ENCODE results near the gene EHBP1L1.

The EHBP1L1 gene

DNA sequence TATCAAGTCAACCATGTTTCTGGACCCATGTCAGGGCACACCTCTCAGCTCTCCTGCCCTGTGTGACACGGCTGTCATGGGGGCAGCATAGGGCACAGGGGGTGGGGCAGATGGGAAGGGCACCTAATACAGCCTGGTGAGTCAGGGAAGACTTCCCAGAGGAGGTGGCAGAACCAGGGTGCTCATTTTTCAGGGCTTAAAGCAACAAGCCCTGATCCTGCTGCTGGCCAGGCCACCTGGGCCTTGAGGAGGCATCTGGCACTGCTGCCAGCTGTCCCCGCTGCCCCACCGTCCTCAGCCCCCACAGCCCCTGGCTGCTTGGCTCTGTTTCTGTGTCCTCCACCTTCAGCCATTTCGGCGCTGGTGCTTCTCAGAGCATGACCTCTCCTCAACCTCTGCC, 33.8 kb downstream of the EHBP1L1 start:
- TF ChIP-seq ZC3H10 (CRISPR knock-in tag; IDR thresholded peaks at IDR 0.05) (no peak), ISL1 (CRISPR knock-in tag; IDR thresholded peaks at IDR 0.05) (no peak), ZNF8 (CRISPR knock-in tag; IDR thresholded peaks at IDR 0.05) (no peak), BACH2 (CRISPR knock-in tag; IDR thresholded peaks at IDR 0.05; ENCODE audit: borderline replicate concordance) (no peak), CSDC2 (CRISPR knock-in tag; IDR thresholded peaks at IDR 0.05) (no peak), ZNF70 (CRISPR knock-in tag; IDR thresholded peaks at IDR 0.05) (no peak), GLIS3 (CRISPR knock-in tag; IDR thresholded peaks at IDR 0.05) (no peak), ESRRG (CRISPR knock-in tag; IDR thresholded peaks at IDR 0.05) (no peak), TCF4 (CRISPR knock-in tag; IDR thresholded peaks at IDR 0.05; ENCODE audit: borderline replicate concordance) (no peak), ZFP3 (CRISPR knock-in tag; IDR thresholded peaks at IDR 0.05) (no peak), OSR1 (CRISPR knock-in tag; IDR thresholded peaks at IDR 0.05) (no peak), PPARA (CRISPR knock-in tag; IDR thresholded peaks at IDR 0.05; ENCODE audit: borderline replicate concordance) (no peak)
- TF ChIP-seq, protein P1, sequence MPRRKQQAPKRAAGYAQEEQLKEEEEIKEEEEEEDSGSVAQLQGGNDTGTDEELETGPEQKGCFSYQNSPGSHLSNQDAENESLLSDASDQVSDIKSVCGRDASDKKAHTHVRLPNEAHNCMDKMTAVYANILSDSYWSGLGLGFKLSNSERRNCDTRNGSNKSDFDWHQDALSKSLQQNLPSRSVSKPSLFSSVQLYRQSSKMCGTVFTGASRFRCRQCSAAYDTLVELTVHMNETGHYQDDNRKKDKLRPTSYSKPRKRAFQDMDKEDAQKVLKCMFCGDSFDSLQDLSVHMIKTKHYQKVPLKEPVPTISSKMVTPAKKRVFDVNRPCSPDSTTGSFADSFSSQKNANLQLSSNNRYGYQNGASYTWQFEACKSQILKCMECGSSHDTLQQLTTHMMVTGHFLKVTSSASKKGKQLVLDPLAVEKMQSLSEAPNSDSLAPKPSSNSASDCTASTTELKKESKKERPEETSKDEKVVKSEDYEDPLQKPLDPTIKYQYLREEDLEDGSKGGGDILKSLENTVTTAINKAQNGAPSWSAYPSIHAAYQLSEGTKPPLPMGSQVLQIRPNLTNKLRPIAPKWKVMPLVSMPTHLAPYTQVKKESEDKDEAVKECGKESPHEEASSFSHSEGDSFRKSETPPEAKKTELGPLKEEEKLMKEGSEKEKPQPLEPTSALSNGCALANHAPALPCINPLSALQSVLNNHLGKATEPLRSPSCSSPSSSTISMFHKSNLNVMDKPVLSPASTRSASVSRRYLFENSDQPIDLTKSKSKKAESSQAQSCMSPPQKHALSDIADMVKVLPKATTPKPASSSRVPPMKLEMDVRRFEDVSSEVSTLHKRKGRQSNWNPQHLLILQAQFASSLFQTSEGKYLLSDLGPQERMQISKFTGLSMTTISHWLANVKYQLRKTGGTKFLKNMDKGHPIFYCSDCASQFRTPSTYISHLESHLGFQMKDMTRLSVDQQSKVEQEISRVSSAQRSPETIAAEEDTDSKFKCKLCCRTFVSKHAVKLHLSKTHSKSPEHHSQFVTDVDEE (CRISPR knock-in tag; IDR thresholded peaks at IDR 0.05): no peak
- no peak for ATAC-seq

DNA sequence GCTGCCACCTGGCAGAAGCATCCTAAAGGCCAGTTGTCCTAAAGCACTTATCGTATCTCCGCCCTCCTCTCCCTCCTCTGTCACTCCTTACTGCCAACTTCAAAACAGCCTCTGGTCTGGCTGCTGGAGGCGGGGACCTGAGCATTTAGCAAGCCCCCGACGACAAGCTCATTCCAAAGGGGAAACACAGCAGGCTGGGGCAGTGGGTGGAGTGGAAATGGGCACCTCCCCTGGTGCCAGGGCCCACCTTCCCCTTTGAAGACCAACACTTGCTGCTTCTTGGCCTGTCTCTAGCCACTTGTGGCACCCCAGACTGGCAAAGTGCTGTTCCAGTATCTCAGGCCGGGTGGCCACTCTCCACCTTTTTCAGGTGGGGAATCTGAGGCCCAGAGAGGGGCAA, 34.6 kb downstream of the EHBP1L1 start:
- no peak for ATAC-seq
- TF ChIP-seq CSDC2 (CRISPR knock-in tag; IDR thresholded peaks at IDR 0.05) (no peak), ZNF70 (CRISPR knock-in tag; IDR thresholded peaks at IDR 0.05) (no peak), ZC3H10 (CRISPR knock-in tag; IDR thresholded peaks at IDR 0.05) (no peak), PPARA (CRISPR knock-in tag; IDR thresholded peaks at IDR 0.05; ENCODE audit: borderline replicate concordance) (no peak), ZNF8 (CRISPR knock-in tag; IDR thresholded peaks at IDR 0.05) (no peak), ZFP30 (CRISPR knock-in tag; IDR thresholded peaks at IDR 0.05) (no peak), ISL1 (CRISPR knock-in tag; IDR thresholded peaks at IDR 0.05) (no peak), SNAI2 (CRISPR knock-in tag; IDR thresholded peaks at IDR 0.05) (no peak), GLIS3 (CRISPR knock-in tag; IDR thresholded peaks at IDR 0.05) (no peak), TCF4 (CRISPR knock-in tag; IDR thresholded peaks at IDR 0.05; ENCODE audit: borderline replicate concordance) (no peak), RARB (CRISPR knock-in tag; IDR thresholded peaks at IDR 0.05) (no peak), BACH2 (CRISPR knock-in tag; IDR thresholded peaks at IDR 0.05; ENCODE audit: borderline replicate concordance) (no peak), ARNTL (CRISPR knock-in tag; IDR thresholded peaks at IDR 0.05; ENCODE audit: borderline replicate concordance, low read depth) (no peak)
- TF ChIP-seq, protein P2, sequence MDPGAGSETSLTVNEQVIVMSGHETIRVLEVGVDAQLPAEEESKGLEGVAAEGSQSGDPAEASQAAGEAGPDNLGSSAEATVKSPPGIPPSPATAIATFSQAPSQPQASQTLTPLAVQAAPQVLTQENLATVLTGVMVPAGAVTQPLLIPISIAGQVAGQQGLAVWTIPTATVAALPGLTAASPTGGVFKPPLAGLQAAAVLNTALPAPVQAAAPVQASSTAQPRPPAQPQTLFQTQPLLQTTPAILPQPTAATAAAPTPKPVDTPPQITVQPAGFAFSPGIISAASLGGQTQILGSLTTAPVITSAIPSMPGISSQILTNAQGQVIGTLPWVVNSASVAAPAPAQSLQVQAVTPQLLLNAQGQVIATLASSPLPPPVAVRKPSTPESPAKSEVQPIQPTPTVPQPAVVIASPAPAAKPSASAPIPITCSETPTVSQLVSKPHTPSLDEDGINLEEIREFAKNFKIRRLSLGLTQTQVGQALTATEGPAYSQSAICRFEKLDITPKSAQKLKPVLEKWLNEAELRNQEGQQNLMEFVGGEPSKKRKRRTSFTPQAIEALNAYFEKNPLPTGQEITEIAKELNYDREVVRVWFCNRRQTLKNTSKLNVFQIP (CRISPR knock-in tag; IDR thresholded peaks at IDR 0.05; ENCODE audit: borderline replicate concordance, low read depth): no peak
- TF ChIP-seq, protein P3, sequence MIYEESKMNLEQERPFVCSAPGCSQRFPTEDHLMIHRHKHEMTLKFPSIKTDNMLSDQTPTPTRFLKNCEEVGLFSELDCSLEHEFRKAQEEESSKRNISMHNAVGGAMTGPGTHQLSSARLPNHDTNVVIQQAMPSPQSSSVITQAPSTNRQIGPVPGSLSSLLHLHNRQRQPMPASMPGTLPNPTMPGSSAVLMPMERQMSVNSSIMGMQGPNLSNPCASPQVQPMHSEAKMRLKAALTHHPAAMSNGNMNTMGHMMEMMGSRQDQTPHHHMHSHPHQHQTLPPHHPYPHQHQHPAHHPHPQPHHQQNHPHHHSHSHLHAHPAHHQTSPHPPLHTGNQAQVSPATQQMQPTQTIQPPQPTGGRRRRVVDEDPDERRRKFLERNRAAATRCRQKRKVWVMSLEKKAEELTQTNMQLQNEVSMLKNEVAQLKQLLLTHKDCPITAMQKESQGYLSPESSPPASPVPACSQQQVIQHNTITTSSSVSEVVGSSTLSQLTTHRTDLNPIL (CRISPR knock-in tag; IDR thresholded peaks at IDR 0.05; ENCODE audit: low read depth): no peak
- TF ChIP-seq, protein P4, sequence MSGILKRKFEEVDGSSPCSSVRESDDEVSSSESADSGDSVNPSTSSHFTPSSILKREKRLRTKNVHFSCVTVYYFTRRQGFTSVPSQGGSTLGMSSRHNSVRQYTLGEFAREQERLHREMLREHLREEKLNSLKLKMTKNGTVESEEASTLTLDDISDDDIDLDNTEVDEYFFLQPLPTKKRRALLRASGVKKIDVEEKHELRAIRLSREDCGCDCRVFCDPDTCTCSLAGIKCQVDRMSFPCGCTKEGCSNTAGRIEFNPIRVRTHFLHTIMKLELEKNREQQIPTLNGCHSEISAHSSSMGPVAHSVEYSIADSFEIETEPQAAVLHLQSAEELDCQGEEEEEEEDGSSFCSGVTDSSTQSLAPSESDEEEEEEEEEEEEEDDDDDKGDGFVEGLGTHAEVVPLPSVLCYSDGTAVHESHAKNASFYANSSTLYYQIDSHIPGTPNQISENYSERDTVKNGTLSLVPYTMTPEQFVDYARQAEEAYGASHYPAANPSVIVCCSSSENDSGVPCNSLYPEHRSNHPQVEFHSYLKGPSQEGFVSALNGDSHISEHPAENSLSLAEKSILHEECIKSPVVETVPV (CRISPR knock-in tag; IDR thresholded peaks at IDR 0.05): no peak
- TF ChIP-seq, protein P5, sequence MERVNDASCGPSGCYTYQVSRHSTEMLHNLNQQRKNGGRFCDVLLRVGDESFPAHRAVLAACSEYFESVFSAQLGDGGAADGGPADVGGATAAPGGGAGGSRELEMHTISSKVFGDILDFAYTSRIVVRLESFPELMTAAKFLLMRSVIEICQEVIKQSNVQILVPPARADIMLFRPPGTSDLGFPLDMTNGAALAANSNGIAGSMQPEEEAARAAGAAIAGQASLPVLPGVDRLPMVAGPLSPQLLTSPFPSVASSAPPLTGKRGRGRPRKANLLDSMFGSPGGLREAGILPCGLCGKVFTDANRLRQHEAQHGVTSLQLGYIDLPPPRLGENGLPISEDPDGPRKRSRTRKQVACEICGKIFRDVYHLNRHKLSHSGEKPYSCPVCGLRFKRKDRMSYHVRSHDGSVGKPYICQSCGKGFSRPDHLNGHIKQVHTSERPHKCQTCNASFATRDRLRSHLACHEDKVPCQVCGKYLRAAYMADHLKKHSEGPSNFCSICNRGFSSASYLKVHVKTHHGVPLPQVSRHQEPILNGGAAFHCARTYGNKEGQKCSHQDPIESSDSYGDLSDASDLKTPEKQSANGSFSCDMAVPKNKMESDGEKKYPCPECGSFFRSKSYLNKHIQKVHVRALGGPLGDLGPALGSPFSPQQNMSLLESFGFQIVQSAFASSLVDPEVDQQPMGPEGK (CRISPR knock-in tag; IDR thresholded peaks at IDR 0.05; ENCODE audit: borderline replicate concordance): no peak
